Osteoblast (primary cell): ENCODE measurements around the gene BPTF. TPM values are rescaled to one million over a fixed set of nuclear protein-coding genes. Genes with fewer than 3 reads are reported as not detected.
"Not testable (repeated sequence)": the region's sequence is repeated elsewhere in the genome, so short reads cannot be mapped to it uniquely, and the experiment has no call there.

Experiments used
- DNase-seq: peaks from one replicate; pipeline ENCODE4 v3.0.0; 2011; ENCODE audit warnings: low spot score, mixed read lengths; ENCODE audit not compliant: insufficient read length; ENCODE audit errors: missing footprints
- H2AFZ ChIP-seq: 2 replicates; pipeline ENCODE4 v1.6.0; 2011; ENCODE audit warnings: mild to moderate bottlenecking, low read length
- H3K27ac ChIP-seq: 2 replicates; pipeline ENCODE4 v1.5.1; 2011; ENCODE audit warnings: mild to moderate bottlenecking, low read depth, low read length, moderate library complexity
- H3K27me3 ChIP-seq: 2 replicates; pipeline ENCODE4 v1.6.0; 2012; ENCODE audit warnings: mild to moderate bottlenecking, control low read depth, inconsistent platforms, low read length, moderate library complexity; ENCODE audit not compliant: insufficient read depth
- H3K36me3 ChIP-seq: 2 replicates; pipeline ENCODE4 v1.5.1; 2011; ENCODE audit warnings: mild to moderate bottlenecking, low read length, control low read depth, moderate library complexity; ENCODE audit not compliant: insufficient read depth
- H3K4me1 ChIP-seq: 2 replicates; pipeline ENCODE4 v1.5.1; 2011; ENCODE audit warnings: mild to moderate bottlenecking, low read length, control low read depth, moderate library complexity; ENCODE audit not compliant: insufficient read depth
- H3K4me2 ChIP-seq: 2 replicates; pipeline ENCODE4 v1.6.0; 2011; ENCODE audit warnings: mild to moderate bottlenecking, low read length; ENCODE audit not compliant: insufficient read depth
- H3K4me3 ChIP-seq: fragments of 200-600 bp; sonication (generic); 3 replicates; pipeline ENCODE4 v1.5.1; 2012; ENCODE audit warnings: mild to moderate bottlenecking, low read length, inconsistent platforms; ENCODE audit not compliant: insufficient read depth
- H3K79me2 ChIP-seq: 2 replicates; pipeline ENCODE4 v1.6.0; 2012; ENCODE audit warnings: mild to moderate bottlenecking, low read length, control low read depth, inconsistent platforms; ENCODE audit not compliant: insufficient read depth
- H3K9me3 ChIP-seq: 2 replicates; pipeline ENCODE4 v1.5.1; 2011; ENCODE audit warnings: low read depth, low read length, control low read depth
- H4K20me1 ChIP-seq: 2 replicates; pipeline ENCODE4 v1.6.0; 2012; ENCODE audit warnings: mild to moderate bottlenecking, low read length, control low read depth; ENCODE audit not compliant: insufficient read depth
- total RNA-seq: library from RNA; depleted of rRNA; stranded (reverse); fragments of >200 nt; gene quantifications from 2 replicates; pipeline ENCODE4 v1.2.3, GENCODE V29; 2012
- TF ChIP-seq, protein P1 (sequence below): IDR thresholded peaks from 2 replicates; pipeline ENCODE4 v1.5.1; 2011; ENCODE audit warnings: mild to moderate bottlenecking, low read depth, low read length, moderate library complexity; ENCODE audit errors: extremely low read depth

Gene BPTF
- total RNA-seq, 1 donor: 59.7 TPM

DNA sequence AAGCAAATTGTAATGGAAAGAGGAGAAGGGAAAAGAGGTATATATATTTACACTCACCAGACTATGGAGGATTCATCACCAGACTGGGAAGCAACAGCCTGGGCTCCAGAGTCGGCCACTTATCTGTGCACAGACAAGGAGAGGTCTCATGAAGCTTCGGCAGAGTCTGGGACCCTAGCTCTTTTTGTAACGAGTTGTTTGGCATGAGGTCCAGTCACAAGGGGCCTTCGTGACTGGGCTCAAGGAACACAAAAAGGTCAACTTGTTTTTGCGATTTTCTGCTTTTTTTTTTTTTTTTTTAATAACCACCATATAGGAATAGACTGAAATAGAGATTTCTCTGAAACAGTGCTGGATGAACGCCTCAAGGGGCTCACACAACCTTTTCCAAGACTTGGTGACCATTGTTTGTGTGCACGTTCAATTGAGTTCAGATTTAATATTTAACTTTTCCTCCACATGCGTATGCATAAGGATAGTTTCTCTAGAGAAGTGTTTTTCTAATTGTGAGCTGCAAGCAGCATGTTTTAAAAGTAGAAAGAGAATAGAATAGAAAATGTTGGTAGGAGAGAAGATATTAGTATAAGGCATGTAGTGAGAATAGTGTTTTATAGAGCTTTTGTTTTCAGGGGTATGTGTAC is 25.8 kb downstream of the BPTF start:
- no peaks in the 10 kb centered on the region for H3K9me3 ChIP-seq
- no peaks in the 10 kb centered on the region for H3K4me1 ChIP-seq
- H3K27me3 ChIP-seq: no peaks in the 10 kb centered on the region
- no peak overlapping the region for H3K4me3 ChIP-seq
- H3K27ac ChIP-seq: no peak overlapping the region
- H3K4me2 ChIP-seq: no peak overlapping the region
- TF ChIP-seq, protein P1, sequence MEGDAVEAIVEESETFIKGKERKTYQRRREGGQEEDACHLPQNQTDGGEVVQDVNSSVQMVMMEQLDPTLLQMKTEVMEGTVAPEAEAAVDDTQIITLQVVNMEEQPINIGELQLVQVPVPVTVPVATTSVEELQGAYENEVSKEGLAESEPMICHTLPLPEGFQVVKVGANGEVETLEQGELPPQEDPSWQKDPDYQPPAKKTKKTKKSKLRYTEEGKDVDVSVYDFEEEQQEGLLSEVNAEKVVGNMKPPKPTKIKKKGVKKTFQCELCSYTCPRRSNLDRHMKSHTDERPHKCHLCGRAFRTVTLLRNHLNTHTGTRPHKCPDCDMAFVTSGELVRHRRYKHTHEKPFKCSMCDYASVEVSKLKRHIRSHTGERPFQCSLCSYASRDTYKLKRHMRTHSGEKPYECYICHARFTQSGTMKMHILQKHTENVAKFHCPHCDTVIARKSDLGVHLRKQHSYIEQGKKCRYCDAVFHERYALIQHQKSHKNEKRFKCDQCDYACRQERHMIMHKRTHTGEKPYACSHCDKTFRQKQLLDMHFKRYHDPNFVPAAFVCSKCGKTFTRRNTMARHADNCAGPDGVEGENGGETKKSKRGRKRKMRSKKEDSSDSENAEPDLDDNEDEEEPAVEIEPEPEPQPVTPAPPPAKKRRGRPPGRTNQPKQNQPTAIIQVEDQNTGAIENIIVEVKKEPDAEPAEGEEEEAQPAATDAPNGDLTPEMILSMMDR: no peak
- H3K36me3 ChIP-seq: peaks cover 8% of the 10 kb centered on the region
- DNase-seq: no peak
- peaks cover 97% of the 10 kb centered on the region for H3K79me2 ChIP-seq
- H4K20me1 ChIP-seq: peaks cover 53% of the 10 kb centered on the region
- H2AFZ ChIP-seq: no peak overlapping the region

GRCh38 chr17:67853703-67854102 is 28.4 kb downstream of the BPTF start:
- Histone ChIP-seq H3K79me2 (peaks cover 95% of the 10 kb centered on the region), H3K9me3 (no peaks in the 10 kb centered on the region), H4K20me1 (peaks cover 42% of the 10 kb centered on the region), H2AFZ (no peak overlapping the region), H3K36me3 (peaks cover 8% of the 10 kb centered on the region), H3K27me3 (no peaks in the 10 kb centered on the region), H3K4me2 (no peak overlapping the region), H3K4me1 (no peaks in the 10 kb centered on the region), H3K4me3 (no peak overlapping the region), H3K27ac (no peak overlapping the region)
- TF ChIP-seq, protein P1: no peak
- DNase-seq: no peak

GRCh38 chr17:67854378-67854777 is 29.1 kb downstream of the BPTF start:
- no peak overlapping the region for H3K4me2 ChIP-seq
- H3K27me3 ChIP-seq: no peaks in the 10 kb centered on the region
- H3K36me3 ChIP-seq: peaks cover 8% of the 10 kb centered on the region
- no peak overlapping the region for H2AFZ ChIP-seq
- H3K4me1 ChIP-seq: no peaks in the 10 kb centered on the region
- no peaks in the 10 kb centered on the region for H3K9me3 ChIP-seq
- no peak for DNase-seq
- TF ChIP-seq, protein P1: no peak
- no peak overlapping the region for H3K27ac ChIP-seq
- H4K20me1 ChIP-seq: peaks cover 41% of the 10 kb centered on the region
- H3K79me2 ChIP-seq: peaks cover 94% of the 10 kb centered on the region
- H3K4me3 ChIP-seq: no peak overlapping the region

GRCh38 chr17:67855504-67856324 is 30.4 kb downstream of the BPTF start:
- no peak overlapping the region for H2AFZ ChIP-seq
- H3K4me1 ChIP-seq: no peaks in the 10 kb centered on the region
- TF ChIP-seq, protein P1: no peak
- no peak overlapping the region for H3K27ac ChIP-seq
- peaks cover 42% of the 10 kb centered on the region for H4K20me1 ChIP-seq
- peaks cover 8% of the 10 kb centered on the region for H3K36me3 ChIP-seq
- DNase-seq: no peak
- peaks cover 93% of the 10 kb centered on the region for H3K79me2 ChIP-seq
- H3K9me3 ChIP-seq: no peaks in the 10 kb centered on the region
- H3K27me3 ChIP-seq: no peaks in the 10 kb centered on the region
- H3K4me2 ChIP-seq: no peak overlapping the region
- no peak overlapping the region for H3K4me3 ChIP-seq

DNA sequence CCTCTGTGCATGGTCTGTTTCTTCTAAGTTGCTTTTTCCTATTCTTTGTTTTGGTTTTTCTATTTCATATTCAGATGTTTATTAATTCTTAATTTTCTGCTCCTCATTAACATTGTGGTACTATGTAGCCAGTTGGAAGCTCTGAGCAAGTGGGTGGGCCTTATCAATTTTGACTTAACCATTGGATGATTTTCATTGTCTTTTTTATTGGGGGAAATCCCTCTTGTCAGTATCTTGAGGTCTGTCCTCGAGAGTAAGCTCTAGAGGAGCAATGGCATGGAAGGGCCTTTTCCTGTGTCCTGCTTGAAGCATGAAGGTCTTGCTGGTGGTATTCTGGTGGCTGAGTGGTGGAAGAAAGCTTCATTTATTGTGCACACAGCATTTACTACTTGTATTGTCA is 31.1 kb downstream of the BPTF start:
- H2AFZ ChIP-seq, H3K4me1 ChIP-seq, H3K36me3 ChIP-seq, DNase-seq, H3K4me2 ChIP-seq, H3K9me3 ChIP-seq, H3K4me3 ChIP-seq, H3K27ac ChIP-seq, H3K27me3 ChIP-seq: not testable (repeated sequence)
- Histone ChIP-seq H4K20me1 (peaks cover 44% of the 10 kb centered on the region), H3K79me2 (peaks cover 93% of the 10 kb centered on the region)
